Measurements from ENCODE around the gene CXCL13.

- TF ChIP-seq, protein P1, sequence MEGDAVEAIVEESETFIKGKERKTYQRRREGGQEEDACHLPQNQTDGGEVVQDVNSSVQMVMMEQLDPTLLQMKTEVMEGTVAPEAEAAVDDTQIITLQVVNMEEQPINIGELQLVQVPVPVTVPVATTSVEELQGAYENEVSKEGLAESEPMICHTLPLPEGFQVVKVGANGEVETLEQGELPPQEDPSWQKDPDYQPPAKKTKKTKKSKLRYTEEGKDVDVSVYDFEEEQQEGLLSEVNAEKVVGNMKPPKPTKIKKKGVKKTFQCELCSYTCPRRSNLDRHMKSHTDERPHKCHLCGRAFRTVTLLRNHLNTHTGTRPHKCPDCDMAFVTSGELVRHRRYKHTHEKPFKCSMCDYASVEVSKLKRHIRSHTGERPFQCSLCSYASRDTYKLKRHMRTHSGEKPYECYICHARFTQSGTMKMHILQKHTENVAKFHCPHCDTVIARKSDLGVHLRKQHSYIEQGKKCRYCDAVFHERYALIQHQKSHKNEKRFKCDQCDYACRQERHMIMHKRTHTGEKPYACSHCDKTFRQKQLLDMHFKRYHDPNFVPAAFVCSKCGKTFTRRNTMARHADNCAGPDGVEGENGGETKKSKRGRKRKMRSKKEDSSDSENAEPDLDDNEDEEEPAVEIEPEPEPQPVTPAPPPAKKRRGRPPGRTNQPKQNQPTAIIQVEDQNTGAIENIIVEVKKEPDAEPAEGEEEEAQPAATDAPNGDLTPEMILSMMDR (IDR thresholded peaks at IDR 0.05): no peak
- no peak for TF ChIP-seq POLR2A (IDR thresholded peaks at IDR 0.05)
Observed at GRCh38 chr4:77617203-77617602, 11.6 kb downstream of the CXCL13 start.
